BE2C (cell line): ENCODE results near the gene BCAM.

ENCODE experiments used
- DNase-seq: peaks from one replicate; pipeline ENCODE4 v3.0.0-alpha.2; 2020
- H3K27me3 ChIP-seq: fragments of 250-450 bp; sonication (Bioruptor Pico); 2 replicates; pipeline ENCODE4 v1.5.1; 2020; ENCODE audit warnings: mild to moderate bottlenecking
- H3K36me3 ChIP-seq: fragments of 250-450 bp; sonication (Bioruptor Pico); 2 replicates; pipeline ENCODE4 v1.5.1; 2020; ENCODE audit warnings: mild to moderate bottlenecking
- H3K4me1 ChIP-seq: fragments of 250-450 bp; sonication (Bioruptor Pico); 2 replicates; pipeline ENCODE4 v1.5.1; 2020
- H3K4me3 ChIP-seq: 2 replicates; pipeline ENCODE4 v1.5.1; 2011; ENCODE audit warnings: low read depth, low read length
- H3K9me3 ChIP-seq: fragments of 250-450 bp; sonication (Bioruptor Pico); 2 replicates; pipeline ENCODE4 v1.5.1; 2020
- TF ChIP-seq, protein P1 (sequence below): IDR thresholded peaks from 2 replicates; pipeline ENCODE4 v1.5.1; 2012; ENCODE audit warnings: mild to moderate bottlenecking, low read depth, low read length

Gene BCAM

DNA sequence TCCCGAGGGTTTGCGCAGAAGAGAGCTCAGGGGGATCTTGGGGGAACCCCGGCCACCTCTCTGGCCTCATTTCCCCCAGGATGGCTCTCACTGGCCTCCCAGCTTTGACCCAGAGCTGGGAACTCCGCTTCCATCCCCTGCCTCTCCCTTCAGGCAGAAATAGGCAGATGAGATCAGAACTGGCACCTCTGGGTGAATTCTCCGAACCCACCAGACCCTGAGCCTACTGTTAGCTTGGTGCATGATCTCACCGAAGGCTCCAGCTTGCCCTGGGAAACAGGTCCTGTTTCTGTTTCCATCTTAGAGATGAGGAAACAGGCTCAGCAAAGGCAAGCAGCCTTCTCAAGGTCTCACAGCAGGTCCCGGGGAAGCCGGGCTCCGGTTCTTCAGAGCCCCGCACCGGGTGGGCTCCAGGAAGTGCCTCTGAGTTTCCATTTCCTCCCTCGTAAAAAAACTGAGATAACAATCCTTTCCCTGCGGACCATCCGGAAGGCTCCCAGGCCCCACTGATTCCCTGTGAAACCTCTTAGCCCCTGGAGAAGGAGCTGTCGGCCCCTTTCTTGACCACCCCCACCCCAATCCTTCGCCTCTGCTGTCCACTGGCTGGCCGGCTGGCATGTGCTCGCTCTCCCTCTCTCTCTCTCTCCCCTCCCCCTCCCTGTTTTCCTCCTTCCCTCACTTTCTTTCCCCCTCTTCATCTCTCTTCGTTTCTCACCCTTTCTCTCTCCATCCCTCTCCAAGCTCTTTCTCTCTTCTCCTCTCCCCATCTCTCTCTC, 39.3 kb downstream of the BCAM start:
- peak; percentile 31 for DNase-seq
- Histone ChIP-seq H3K4me3 (peak overlapping the region; percentile 71), H3K9me3 (no peaks in the 10 kb centered on the region), H3K4me1 (peaks cover 24% of the 10 kb centered on the region), H3K27me3 (peaks cover 9% of the 10 kb centered on the region), H3K36me3 (no peaks in the 10 kb centered on the region)
- TF ChIP-seq, protein P1, sequence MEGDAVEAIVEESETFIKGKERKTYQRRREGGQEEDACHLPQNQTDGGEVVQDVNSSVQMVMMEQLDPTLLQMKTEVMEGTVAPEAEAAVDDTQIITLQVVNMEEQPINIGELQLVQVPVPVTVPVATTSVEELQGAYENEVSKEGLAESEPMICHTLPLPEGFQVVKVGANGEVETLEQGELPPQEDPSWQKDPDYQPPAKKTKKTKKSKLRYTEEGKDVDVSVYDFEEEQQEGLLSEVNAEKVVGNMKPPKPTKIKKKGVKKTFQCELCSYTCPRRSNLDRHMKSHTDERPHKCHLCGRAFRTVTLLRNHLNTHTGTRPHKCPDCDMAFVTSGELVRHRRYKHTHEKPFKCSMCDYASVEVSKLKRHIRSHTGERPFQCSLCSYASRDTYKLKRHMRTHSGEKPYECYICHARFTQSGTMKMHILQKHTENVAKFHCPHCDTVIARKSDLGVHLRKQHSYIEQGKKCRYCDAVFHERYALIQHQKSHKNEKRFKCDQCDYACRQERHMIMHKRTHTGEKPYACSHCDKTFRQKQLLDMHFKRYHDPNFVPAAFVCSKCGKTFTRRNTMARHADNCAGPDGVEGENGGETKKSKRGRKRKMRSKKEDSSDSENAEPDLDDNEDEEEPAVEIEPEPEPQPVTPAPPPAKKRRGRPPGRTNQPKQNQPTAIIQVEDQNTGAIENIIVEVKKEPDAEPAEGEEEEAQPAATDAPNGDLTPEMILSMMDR = no peak

GRCh38 chr19:44848812-44849447, 40.0 kb downstream of the BCAM start:
- Histone ChIP-seq H3K27me3 (peaks cover 9% of the 10 kb centered on the region), H3K4me3 (peak overlapping the region; percentile 71), H3K36me3 (no peaks in the 10 kb centered on the region), H3K4me1 (peaks cover 24% of the 10 kb centered on the region), H3K9me3 (no peaks in the 10 kb centered on the region)
- TF ChIP-seq, protein P1 = no peak
- DNase-seq = peak; percentile 47

- H3K4me1 ChIP-seq = peaks cover 24% of the 10 kb centered on the region
- no peaks in the 10 kb centered on the region for H3K36me3 ChIP-seq
- H3K9me3 ChIP-seq = no peaks in the 10 kb centered on the region
- H3K4me3 ChIP-seq = no peak overlapping the region
- DNase-seq = peak; percentile 69
- peaks cover 9% of the 10 kb centered on the region for H3K27me3 ChIP-seq
- TF ChIP-seq, protein P1 = no peak
Observed at GRCh38 chr19:44850641-44851109, 41.8 kb downstream of the BCAM start.

GRCh38 chr19:44851427-44851826, 42.5 kb downstream of the BCAM start:
- TF ChIP-seq, protein P1 = no peak
- Histone ChIP-seq H3K9me3 (no peaks in the 10 kb centered on the region), H3K27me3 (peaks cover 9% of the 10 kb centered on the region), H3K4me1 (peaks cover 24% of the 10 kb centered on the region), H3K36me3 (no peaks in the 10 kb centered on the region), H3K4me3 (no peak overlapping the region)
- no peak for DNase-seq

DNA sequence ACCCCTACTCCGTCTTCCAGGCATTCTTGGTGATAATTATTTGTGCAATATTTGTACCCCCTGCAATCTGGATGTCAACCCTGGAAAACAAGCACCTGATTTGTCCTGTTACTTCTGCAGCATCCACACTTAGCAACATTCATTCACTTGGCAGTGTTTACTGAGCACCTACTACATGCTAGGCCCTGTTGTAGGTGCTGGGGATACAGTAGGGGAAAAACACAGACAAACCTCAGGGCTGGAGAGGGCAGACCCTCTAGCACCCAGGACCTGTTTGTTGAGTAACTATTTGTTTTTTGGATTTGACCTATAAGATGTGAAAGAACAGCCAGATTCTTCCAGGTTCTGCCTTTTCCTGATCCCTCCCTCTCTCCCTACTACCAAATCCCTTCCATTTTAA, 46.7 kb downstream of the BCAM start:
- TF ChIP-seq, protein P1 = no peak
- DNase-seq = no peak
- H3K9me3 ChIP-seq = no peaks in the 10 kb centered on the region
- H3K4me1 ChIP-seq = peaks cover 10% of the 10 kb centered on the region
- no peak overlapping the region for H3K4me3 ChIP-seq
- H3K36me3 ChIP-seq = no peaks in the 10 kb centered on the region
- no peaks in the 10 kb centered on the region for H3K27me3 ChIP-seq
